Mammary epithelial cell (primary cell): ENCODE measurements around the gene TFF2.

Experiments used
- CTCF ChIP-seq, 2 donors: IDR thresholded peaks in 1 of 2; conservative IDR thresholded peaks in 1 of 2; 2 replicates each; pipeline ENCODE4 v1.5.1; 2011 to 2012; ENCODE audit warnings: inconsistent platforms in 2 of 2, low read length in 2 of 2, mild to moderate bottlenecking in 2 of 2, control low read depth in 1 of 2, low read depth in 1 of 2; ENCODE audit not compliant: insufficient read depth in 1 of 2; ENCODE audit errors: extremely low read depth in 1 of 2
- EZH2 ChIP-seq: IDR thresholded peaks from 2 replicates; pipeline ENCODE4 v1.6.1; 2012; ENCODE audit warnings: low read length, inconsistent platforms, borderline replicate concordance

- TF ChIP-seq CTCF (conservative IDR thresholded peaks at IDR 0.05 in 1 of 2, IDR thresholded peaks at IDR 0.05 in 1 of 2; ENCODE audit: extremely low read depth in 1 of 2, insufficient read depth in 1 of 2, low read depth in 1 of 2, low read length in 2 of 2) (no peak), EZH2 (no peak)
Observed at GRCh38 chr21:42389449-42389835, 38.6 kb upstream of the TFF2 start.
